Loucy (cell line): ENCODE measurements around the gene DEK.
"Not testable (repeated sequence)": the region's sequence is repeated elsewhere in the genome, so short reads cannot be mapped to it uniquely, and the experiment has no call there.

ENCODE experiments used
- EZH2phosphoT487 ChIP-seq: fragments of 200-600 bp; IDR thresholded peaks from 2 replicates; pipeline ENCODE4 v1.6.1; 2018; ENCODE audit warnings: antibody characterized with exemption, mild to moderate bottlenecking, moderate library complexity, borderline replicate concordance
- TF ChIP-seq, protein P1 (sequence below): fragments of 200-600 bp; sonication (generic); conservative IDR thresholded peaks from 2 replicates; pipeline ENCODE4 v1.5.1; 2014; ENCODE audit warnings: mild to moderate bottlenecking, antibody characterized with exemption, low read length

GRCh38 chr6:18228590-18228989, 35.7 kb downstream of the DEK start:
- TF ChIP-seq, protein P1, sequence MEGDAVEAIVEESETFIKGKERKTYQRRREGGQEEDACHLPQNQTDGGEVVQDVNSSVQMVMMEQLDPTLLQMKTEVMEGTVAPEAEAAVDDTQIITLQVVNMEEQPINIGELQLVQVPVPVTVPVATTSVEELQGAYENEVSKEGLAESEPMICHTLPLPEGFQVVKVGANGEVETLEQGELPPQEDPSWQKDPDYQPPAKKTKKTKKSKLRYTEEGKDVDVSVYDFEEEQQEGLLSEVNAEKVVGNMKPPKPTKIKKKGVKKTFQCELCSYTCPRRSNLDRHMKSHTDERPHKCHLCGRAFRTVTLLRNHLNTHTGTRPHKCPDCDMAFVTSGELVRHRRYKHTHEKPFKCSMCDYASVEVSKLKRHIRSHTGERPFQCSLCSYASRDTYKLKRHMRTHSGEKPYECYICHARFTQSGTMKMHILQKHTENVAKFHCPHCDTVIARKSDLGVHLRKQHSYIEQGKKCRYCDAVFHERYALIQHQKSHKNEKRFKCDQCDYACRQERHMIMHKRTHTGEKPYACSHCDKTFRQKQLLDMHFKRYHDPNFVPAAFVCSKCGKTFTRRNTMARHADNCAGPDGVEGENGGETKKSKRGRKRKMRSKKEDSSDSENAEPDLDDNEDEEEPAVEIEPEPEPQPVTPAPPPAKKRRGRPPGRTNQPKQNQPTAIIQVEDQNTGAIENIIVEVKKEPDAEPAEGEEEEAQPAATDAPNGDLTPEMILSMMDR = not testable (repeated sequence)
- not testable (repeated sequence) for TF ChIP-seq EZH2phosphoT487
